ENCODE results near the gene PAQR5.

DNA sequence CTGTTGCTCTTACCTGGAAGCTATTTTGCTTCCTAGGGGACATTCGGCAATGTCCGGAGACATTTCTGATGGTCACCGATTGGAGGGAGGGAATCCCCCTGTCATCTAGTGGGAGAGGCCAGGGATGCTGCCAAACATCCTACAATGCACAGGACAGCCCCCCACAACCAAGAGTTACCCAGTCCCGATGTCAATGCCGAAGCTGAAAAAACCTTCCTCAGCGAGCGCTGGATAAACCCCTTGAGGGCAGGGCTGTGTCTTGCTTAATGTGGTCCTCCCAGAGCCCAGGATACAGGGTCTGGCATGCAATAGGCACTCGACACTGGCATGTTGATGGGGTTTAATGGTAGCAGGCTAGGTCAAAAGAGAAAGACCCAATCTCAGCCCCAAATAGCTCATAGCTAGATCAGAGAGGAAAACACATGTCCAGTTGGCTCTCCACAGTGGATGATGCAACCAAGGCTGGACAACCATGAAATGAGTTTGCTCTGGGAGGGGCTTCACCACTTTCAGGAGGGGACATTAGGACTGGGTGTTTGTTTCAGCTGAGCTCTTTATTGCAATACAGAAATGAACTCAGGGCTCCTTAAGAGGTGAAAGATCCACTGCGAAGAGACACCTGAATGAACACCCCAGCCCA is 16.5 kb upstream of the PAQR5 start:
- TF ChIP-seq CTCF (conservative IDR thresholded peaks at IDR 0.05; ENCODE audit: low read length) = no peak
- no peak for TF ChIP-seq EZH2phosphoT487 (IDR thresholded peaks at IDR 0.05; ENCODE audit: borderline replicate concordance)

Data from Loucy (cell line).